ENCODE measurements around the gene FAM107B. TPM values are rescaled to one million over a fixed set of nuclear protein-coding genes. Genes with fewer than 3 reads are reported as not detected.

FAM107B gene
- total and polyA plus RNA-seq, 2 of the 13 experiments (the other 11 are each of a cell fraction or from before 2014, with no cell fraction given) = 15.7 to 24.8 TPM

GRCh38 chr10:14798636-14799035 lies 23.9 kb upstream of the FAM107B start (continued):
- TF ChIP-seq, protein P1, sequence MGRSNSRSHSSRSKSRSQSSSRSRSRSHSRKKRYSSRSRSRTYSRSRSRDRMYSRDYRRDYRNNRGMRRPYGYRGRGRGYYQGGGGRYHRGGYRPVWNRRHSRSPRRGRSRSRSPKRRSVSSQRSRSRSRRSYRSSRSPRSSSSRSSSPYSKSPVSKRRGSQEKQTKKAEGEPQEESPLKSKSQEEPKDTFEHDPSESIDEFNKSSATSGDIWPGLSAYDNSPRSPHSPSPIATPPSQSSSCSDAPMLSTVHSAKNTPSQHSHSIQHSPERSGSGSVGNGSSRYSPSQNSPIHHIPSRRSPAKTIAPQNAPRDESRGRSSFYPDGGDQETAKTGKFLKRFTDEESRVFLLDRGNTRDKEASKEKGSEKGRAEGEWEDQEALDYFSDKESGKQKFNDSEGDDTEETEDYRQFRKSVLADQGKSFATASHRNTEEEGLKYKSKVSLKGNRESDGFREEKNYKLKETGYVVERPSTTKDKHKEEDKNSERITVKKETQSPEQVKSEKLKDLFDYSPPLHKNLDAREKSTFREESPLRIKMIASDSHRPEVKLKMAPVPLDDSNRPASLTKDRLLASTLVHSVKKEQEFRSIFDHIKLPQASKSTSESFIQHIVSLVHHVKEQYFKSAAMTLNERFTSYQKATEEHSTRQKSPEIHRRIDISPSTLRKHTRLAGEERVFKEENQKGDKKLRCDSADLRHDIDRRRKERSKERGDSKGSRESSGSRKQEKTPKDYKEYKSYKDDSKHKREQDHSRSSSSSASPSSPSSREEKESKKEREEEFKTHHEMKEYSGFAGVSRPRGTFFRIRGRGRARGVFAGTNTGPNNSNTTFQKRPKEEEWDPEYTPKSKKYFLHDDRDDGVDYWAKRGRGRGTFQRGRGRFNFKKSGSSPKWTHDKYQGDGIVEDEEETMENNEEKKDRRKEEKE (IDR thresholded peaks at IDR 0.05) = no peak
- TF ChIP-seq KDM4B (CRISPR knock-in tag; IDR thresholded peaks at IDR 0.05) (no peak), IRF9 (CRISPR knock-in tag; IDR thresholded peaks at IDR 0.05; ENCODE audit: borderline replicate concordance) (no peak), SMAD3 (CRISPR knock-in tag; IDR thresholded peaks at IDR 0.05) (no peak)

DNA sequence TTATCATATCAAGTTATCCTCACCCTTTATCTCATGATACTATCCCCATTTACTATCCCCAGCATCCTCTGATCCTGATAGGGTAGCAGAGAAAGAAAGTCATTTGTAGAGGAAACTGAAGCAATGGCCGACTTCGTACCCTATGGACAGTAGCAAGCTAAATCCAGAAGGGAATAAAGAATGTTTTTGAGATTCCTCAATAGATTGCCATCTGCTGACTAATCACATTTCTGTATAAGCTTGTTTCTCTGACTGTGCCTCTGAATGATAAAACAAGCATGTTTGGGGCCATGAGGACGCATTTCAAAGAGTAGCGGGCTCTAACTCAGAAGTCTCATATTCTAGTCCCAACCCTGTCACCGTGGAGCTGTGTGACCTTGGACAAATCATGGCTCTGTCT lies 13.2 kb upstream of the FAM107B start:
- Histone ChIP-seq H2AFZ (ENCODE audit: low read length) (no peak overlapping the region), H3K79me2 (ENCODE audit: insufficient read depth, low read length) (no peaks in the 10 kb centered on the region), H3K9me3 (ENCODE audit: low read length) (no peaks in the 10 kb centered on the region), H3K27me3 (ENCODE audit: control insufficient read depth in 1 of 2, insufficient read depth in 2 of 2, low read length in 2 of 2) (peaks cover 3 to 6% of the 10 kb centered on the region in 2 experiments; a peak in 3 of 5 replicates), H3K27ac (ENCODE audit: extremely low read length, insufficient read depth, low read length) (no peak overlapping the region), H3K4me2 (ENCODE audit: low read depth, low read length) (no peak overlapping the region), H3K4me3 (replicated peaks in 1 of 3; ENCODE audit: insufficient read depth in 1 of 3, low read depth in 2 of 3, low read length in 3 of 3) (no peak overlapping the region), H4K20me1 (ENCODE audit: insufficient read depth, low read length) (no peaks in the 10 kb centered on the region), H3K36me3 (replicated peaks in 1 of 2; ENCODE audit: control insufficient read depth in 1 of 2, insufficient read depth in 2 of 2, low read length in 2 of 2) (no peaks in the 10 kb centered on the region), H3K4me1 (ENCODE audit: insufficient read depth, low read length) (peaks cover 4% of the 10 kb centered on the region), H3K9ac (ENCODE audit: insufficient read depth, low read depth, low read length) (no peak overlapping the region)
- ChIA-PET POLR2A (no interaction called here), CTCF (ENCODE audit: low intra/inter-chr PET ratio, low total read pairs) (no interaction called here)
- in situ Hi-C loops (cut with HindIII; ENCODE audit: extremely low pct_ligation_motif_present, low pct_unique_long_range_greater_than_20kb) (no loop called here), intact Hi-C loops (cut with micrococcal nuclease; ENCODE audit: unreplicated experiment) (no loop called here)
- ATAC-seq = no peak
- 37% methylated on average over 5 of the region's 5 CpGs for WGBS (ENCODE audit: low lambda C conversion rate)
- no peak for FAIRE-seq
- DNase-seq (ENCODE audit: low spot score) = no peak
- no TSS peak for BruUV-seq (replicated peaks)
- peak; percentile 79 to 86; a peak in 3 of 4 replicates for TF ChIP-seq MAFK (conservative IDR thresholded peaks at IDR 0.05 in 1 of 2, IDR thresholded peaks at IDR 0.05 in 1 of 2; ENCODE audit: low read length in 2 of 2)
- TF ChIP-seq, protein P2, sequence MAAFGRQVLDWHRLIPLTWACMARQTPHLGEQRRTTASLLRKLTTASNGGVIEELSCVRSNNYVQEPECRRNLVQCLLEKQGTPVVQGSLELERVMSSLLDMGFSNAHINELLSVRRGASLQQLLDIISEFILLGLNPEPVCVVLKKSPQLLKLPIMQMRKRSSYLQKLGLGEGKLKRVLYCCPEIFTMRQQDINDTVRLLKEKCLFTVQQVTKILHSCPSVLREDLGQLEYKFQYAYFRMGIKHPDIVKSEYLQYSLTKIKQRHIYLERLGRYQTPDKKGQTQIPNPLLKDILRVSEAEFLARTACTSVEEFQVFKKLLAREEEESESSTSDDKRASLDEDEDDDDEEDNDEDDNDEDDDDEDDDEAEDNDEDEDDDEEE (CRISPR knock-in tag; IDR thresholded peaks at IDR 0.05) = no peak
- TF ChIP-seq NRL (CRISPR knock-in tag; IDR thresholded peaks at IDR 0.05; ENCODE audit: borderline replicate concordance) = no peak
- TF ChIP-seq SUZ12 (IDR thresholded peaks at IDR 0.05; ENCODE audit: low read depth, low read length) = no peak
- TF ChIP-seq MAFF (IDR thresholded peaks at IDR 0.05; ENCODE audit: low read depth, low read length) = peak; percentile 82
- no peak for TF ChIP-seq ZNF703 (CRISPR knock-in tag; IDR thresholded peaks at IDR 0.05; ENCODE audit: borderline replicate concordance)
- no peak for TF ChIP-seq SNRNP70 (IDR thresholded peaks at IDR 0.05; ENCODE audit: low read depth, low read length)
- no peak for TF ChIP-seq ZNF564 (CRISPR knock-in tag; IDR thresholded peaks at IDR 0.05)
- TF ChIP-seq, protein P3, sequence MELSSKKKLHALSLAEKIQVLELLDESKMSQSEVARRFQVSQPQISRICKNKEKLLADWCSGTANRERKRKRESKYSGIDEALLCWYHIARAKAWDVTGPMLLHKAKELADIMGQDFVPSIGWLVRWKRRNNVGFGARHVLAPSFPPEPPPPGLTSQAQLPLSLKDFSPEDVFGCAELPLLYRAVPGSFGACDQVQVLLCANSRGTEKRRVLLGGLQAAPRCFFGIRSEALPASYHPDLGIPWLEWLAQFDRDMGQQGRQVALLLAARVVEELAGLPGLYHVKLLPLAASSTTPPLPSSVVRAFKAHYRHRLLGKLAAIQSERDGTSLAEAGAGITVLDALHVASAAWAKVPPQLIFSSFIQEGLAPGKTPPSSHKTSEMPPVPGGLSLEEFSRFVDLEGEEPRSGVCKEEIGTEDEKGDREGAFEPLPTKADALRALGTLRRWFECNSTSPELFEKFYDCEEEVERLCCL (CRISPR knock-in tag; IDR thresholded peaks at IDR 0.05; ENCODE audit: borderline replicate concordance) = no peak
- TF ChIP-seq ERF (CRISPR knock-in tag; IDR thresholded peaks at IDR 0.05) = no peak
- no peak for TF ChIP-seq NCOA2 (CRISPR knock-in tag; IDR thresholded peaks at IDR 0.05)
- no peak for TF ChIP-seq CEBPG (CRISPR knock-in tag; IDR thresholded peaks at IDR 0.05)
- TF ChIP-seq POLR2G (IDR thresholded peaks at IDR 0.05; ENCODE audit: low read depth, low read length) = no peak
- TF ChIP-seq, protein P4, sequence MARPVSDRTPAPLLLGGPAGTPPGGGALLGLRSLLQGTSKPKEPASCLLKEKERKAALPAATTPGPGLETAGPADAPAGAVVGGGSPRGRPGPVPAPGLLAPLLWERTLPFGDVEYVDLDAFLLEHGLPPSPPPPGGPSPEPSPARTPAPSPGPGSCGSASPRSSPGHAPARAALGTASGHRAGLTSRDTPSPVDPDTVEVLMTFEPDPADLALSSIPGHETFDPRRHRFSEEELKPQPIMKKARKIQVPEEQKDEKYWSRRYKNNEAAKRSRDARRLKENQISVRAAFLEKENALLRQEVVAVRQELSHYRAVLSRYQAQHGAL (CRISPR knock-in tag; IDR thresholded peaks at IDR 0.05; ENCODE audit: not compliant biosample characterization) = no peak
